HEK293 (cell line): Measurements from ENCODE around the gene BOC.

Experiments
- CTCF ChIA-PET: fragments of 350-600 bp; formaldehyde crosslinking; extraction: SDS; loops from one replicate; lab custom pipeline; 2021; ENCODE audit warnings: antibody characterized with exemption; lab: Yijun Ruan, JAX
- POLR2A ChIA-PET: fragments of 300-600 bp; formaldehyde crosslinking; extraction: SDS; loops from one replicate; lab custom pipeline; 2020; ENCODE audit warnings: antibody characterized with exemption, inconsistent platforms; lab: Yijun Ruan, JAX
- H3K27ac ChIP-seq: fragments of 200-500 bp; sonication (Bioruptor generic); 2 replicates; pipeline ENCODE4 v1.5.1; 2014; ENCODE audit warnings: low read depth, low read length, control low read depth, inconsistent platforms; ENCODE audit errors: extremely low read depth
- H3K36me3 ChIP-seq, 2 experiments: fragments of 200-500 bp in 1 of 2; sonication (Bioruptor generic) in 1 of 2; 1 replicate in 1 of 2; 2 replicates in 1 of 2; pipeline ENCODE4 v1.5.1; 2014 to 2017; ENCODE audit warnings: inconsistent platforms in 2 of 2, low read length in 2 of 2; ENCODE audit not compliant: control insufficient read depth in 2 of 2, insufficient read depth in 1 of 2
- H3K4me1 ChIP-seq: fragments of 200-500 bp; sonication (Bioruptor generic); 2 replicates; pipeline ENCODE4 v1.5.1; 2014; ENCODE audit warnings: mild to moderate bottlenecking, low read length, inconsistent platforms; ENCODE audit not compliant: control insufficient read depth, insufficient read depth
- H3K4me3 ChIP-seq: 2 replicates; pipeline ENCODE4 v1.5.1; 2011; ENCODE audit warnings: low read depth, mild to moderate bottlenecking, control low read depth, low read length, moderate library complexity
- H3K9me3 ChIP-seq: fragments of 200-500 bp; sonication (Bioruptor generic); 2 replicates; pipeline ENCODE4 v1.5.1; 2014; ENCODE audit warnings: low read depth, low read length, inconsistent platforms; ENCODE audit not compliant: control insufficient read depth, insufficient read depth
- KLF8 ChIP-seq: fragments of 450-650 bp; formaldehyde crosslinking; IDR thresholded peaks from 2 replicates; pipeline ENCODE4 v1.5.1; 2016; ENCODE audit warnings: missing biosample characterization, missing genetic modification characterization
- WT1 ChIP-seq: fragments of 450-650 bp; formaldehyde crosslinking; IDR thresholded peaks from 2 replicates; pipeline ENCODE4 v1.5.1; 2016; ENCODE audit warnings: missing biosample characterization, missing genetic modification characterization
- ZBTB44 ChIP-seq: fragments of 450-650 bp; IDR thresholded peaks from 2 replicates; pipeline ENCODE4 v1.5.1; 2018; ENCODE audit warnings: missing biosample characterization, mild to moderate bottlenecking, missing genetic modification characterization
- ZBTB48 ChIP-seq: fragments of 450-650 bp; formaldehyde crosslinking; IDR thresholded peaks from 2 replicates; pipeline ENCODE4 v1.5.1; 2016; ENCODE audit warnings: missing biosample characterization, missing genetic modification characterization
- ZBTB6 ChIP-seq: fragments of 450-650 bp; formaldehyde crosslinking; IDR thresholded peaks from 2 replicates; pipeline ENCODE4 v1.5.1; 2017; ENCODE audit warnings: missing biosample characterization, missing genetic modification characterization
- ZFP41 ChIP-seq: fragments of 450-650 bp; formaldehyde crosslinking; IDR thresholded peaks from 2 replicates; pipeline ENCODE4 v1.5.1; 2016; ENCODE audit warnings: missing biosample characterization, missing genetic modification characterization, borderline replicate concordance
- ZIC2 ChIP-seq: fragments of 450-650 bp; formaldehyde crosslinking; IDR thresholded peaks from 2 replicates; pipeline ENCODE4 v1.5.1; 2016; ENCODE audit warnings: missing biosample characterization, missing genetic modification characterization
- ZNF112 ChIP-seq: fragments of 450-650 bp; formaldehyde crosslinking; IDR thresholded peaks from 2 replicates; pipeline ENCODE4 v1.5.0; 2017; ENCODE audit warnings: missing biosample characterization, missing genetic modification characterization
- ZNF121 ChIP-seq: fragments of 450-650 bp; formaldehyde crosslinking; IDR thresholded peaks from 2 replicates; pipeline ENCODE4 v1.5.1; 2016; ENCODE audit warnings: missing biosample characterization, missing genetic modification characterization
- ZNF138 ChIP-seq: fragments of 450-650 bp; formaldehyde crosslinking; IDR thresholded peaks from 2 replicates; pipeline ENCODE4 v1.5.1; 2016; ENCODE audit warnings: missing biosample characterization, missing genetic modification characterization, borderline replicate concordance
- ZNF148 ChIP-seq: fragments of 450-650 bp; formaldehyde crosslinking; IDR thresholded peaks from 2 replicates; pipeline ENCODE4 v1.5.0; 2017; ENCODE audit warnings: missing biosample characterization, missing genetic modification characterization, borderline replicate concordance
- ZNF341 ChIP-seq: fragments of 450-650 bp; formaldehyde crosslinking; IDR thresholded peaks from 2 replicates; pipeline ENCODE4; 2016; ENCODE audit warnings: low read depth, missing biosample characterization, missing genetic modification characterization
- ZNF350 ChIP-seq: fragments of 450-650 bp; formaldehyde crosslinking; IDR thresholded peaks from 2 replicates; pipeline ENCODE4 v1.5.0; 2017; ENCODE audit warnings: missing biosample characterization, mild to moderate bottlenecking, missing genetic modification characterization
- ZNF510 ChIP-seq: fragments of 450-650 bp; formaldehyde crosslinking; IDR thresholded peaks from 2 replicates; pipeline ENCODE4 v1.5.1; 2018; ENCODE audit warnings: mild to moderate bottlenecking, missing genetic modification characterization, missing biosample characterization; ENCODE audit not compliant: insufficient replicate concordance
- ZNF518A ChIP-seq: fragments of 450-650 bp; formaldehyde crosslinking; conservative IDR thresholded peaks from 2 replicates; pipeline ENCODE4 v1.5.1; 2016; ENCODE audit warnings: low read depth, missing biosample characterization, missing genetic modification characterization
- ZNF529 ChIP-seq: fragments of 450-650 bp; formaldehyde crosslinking; IDR thresholded peaks from 2 replicates; pipeline ENCODE4 v1.5.1; 2017; ENCODE audit warnings: missing genetic modification characterization, missing biosample characterization; ENCODE audit not compliant: insufficient replicate concordance
- ZNF549 ChIP-seq: fragments of 450-650 bp; IDR thresholded peaks from 2 replicates; pipeline ENCODE4 v1.5.1; 2018; ENCODE audit warnings: missing biosample characterization, missing genetic modification characterization, mild to moderate bottlenecking, inconsistent platforms, moderate library complexity
- ZNF571 ChIP-seq: fragments of 450-650 bp; formaldehyde crosslinking; IDR thresholded peaks from 2 replicates; pipeline ENCODE4 v1.5.0; 2017; ENCODE audit warnings: missing biosample characterization, missing genetic modification characterization
- ZNF610 ChIP-seq: fragments of 450-650 bp; formaldehyde crosslinking; IDR thresholded peaks from 2 replicates; pipeline ENCODE4 v1.5.1; 2016; ENCODE audit warnings: missing biosample characterization, missing genetic modification characterization, borderline replicate concordance
- ZNF621 ChIP-seq: fragments of 450-650 bp; formaldehyde crosslinking; IDR thresholded peaks from 2 replicates; pipeline ENCODE4 v1.5.1; 2017; ENCODE audit warnings: missing biosample characterization, missing genetic modification characterization
- ZNF623 ChIP-seq: fragments of 450-650 bp; formaldehyde crosslinking; IDR thresholded peaks from 2 replicates; pipeline ENCODE4 v1.5.1; 2016; ENCODE audit warnings: missing biosample characterization, missing genetic modification characterization
- ZNF701 ChIP-seq: fragments of 450-650 bp; formaldehyde crosslinking; IDR thresholded peaks from 2 replicates; pipeline ENCODE4 v1.5.1; 2016; ENCODE audit warnings: missing biosample characterization, missing genetic modification characterization
- ZNF768 ChIP-seq: fragments of 450-650 bp; formaldehyde crosslinking; IDR thresholded peaks from 2 replicates; pipeline ENCODE4 v1.5.1; 2018; ENCODE audit warnings: missing biosample characterization, mild to moderate bottlenecking, missing genetic modification characterization
- ZSCAN30 ChIP-seq: fragments of 450-650 bp; IDR thresholded peaks from 2 replicates; pipeline ENCODE4 v1.5.1; 2018; ENCODE audit warnings: missing biosample characterization, mild to moderate bottlenecking, missing genetic modification characterization, moderate library complexity

Gene BOC

GRCh38 chr3:113263778-113264177 lies 52.4 kb downstream of the BOC start:
- CTCF ChIA-PET = no interaction called here
- no peak overlapping the region for H3K4me3 ChIP-seq
- POLR2A ChIA-PET = no interaction called here
- H3K9me3 ChIP-seq = no peaks in the 10 kb centered on the region
- no peaks in the 10 kb centered on the region for H3K4me1 ChIP-seq
- H3K36me3 ChIP-seq = peaks cover 0 to under 1% of the 10 kb centered on the region in 2 experiments; a peak in 1 of 3 replicates
- no peak overlapping the region for H3K27ac ChIP-seq
- no peak for TF ChIP-seq ZNF621 (tag by site-specific recombination)
- no peak for TF ChIP-seq ZNF610 (tag by site-specific recombination)
- TF ChIP-seq ZNF768 = no peak
- no peak for TF ChIP-seq ZNF623 (tag by site-specific recombination)

- no peak overlapping the region for H3K4me3 ChIP-seq
- H3K27ac ChIP-seq = no peak overlapping the region
- no peaks in the 10 kb centered on the region for H3K4me1 ChIP-seq
- ChIA-PET CTCF (interaction anchor here (0.7 kb wide), 1 partner anchor 14 kb away, joined by 3 read pairs; no protein-coding TSS in a partner anchor), POLR2A (interaction anchor here (0.7 kb wide), 1 partner anchor 56 kb away, joined by 4 read pairs; no protein-coding TSS in a partner anchor)
- peaks cover 0 to 4% of the 10 kb centered on the region in 2 experiments; a peak in 1 of 3 replicates for H3K36me3 ChIP-seq
- H3K9me3 ChIP-seq = no peaks in the 10 kb centered on the region
- TF ChIP-seq ZNF138 (no peak), ZNF518A (no peak), ZNF571 (tag by site-specific recombination) (no peak), ZNF112 (tag by site-specific recombination) (no peak), ZNF549 (tag by site-specific recombination) (no peak), ZFP41 (tag by site-specific recombination) (no peak), ZNF350 (no peak), ZNF148 (tag by site-specific recombination) (no peak), ZBTB44 (no peak), ZNF341 (tag by site-specific recombination) (peak; percentile 23; the same call in 1 of the 2 replicates), ZBTB6 (tag by site-specific recombination) (no peak), ZSCAN30 (tag by site-specific recombination) (no peak), ZNF121 (tag by site-specific recombination) (no peak), ZNF529 (tag by site-specific recombination) (no peak), ZBTB48 (tag by site-specific recombination) (peak; percentile 23; the same call in 1 of the 2 replicates), WT1 (tag by site-specific recombination) (peak; percentile 68), ZNF510 (tag by site-specific recombination) (no peak), ZNF701 (no peak), ZIC2 (peak; percentile 56; the same call in 1 of the 2 replicates), KLF8 (tag by site-specific recombination) (no peak)
Measured at GRCh38 chr3:113264283-113265131, 53.1 kb downstream of the BOC start.
